GM19328 (cell line): ENCODE results near the gene PHEX.

Source experiments
- ATAC-seq: cut with Tn5 transposase; IDR thresholded peaks from one replicate; pipeline ENCODE4 v1.9.1; 2021; ENCODE audit warnings: mild to moderate bottlenecking, moderate library complexity; ENCODE audit not compliant: unreplicated experiment

PHEX gene

DNA sequence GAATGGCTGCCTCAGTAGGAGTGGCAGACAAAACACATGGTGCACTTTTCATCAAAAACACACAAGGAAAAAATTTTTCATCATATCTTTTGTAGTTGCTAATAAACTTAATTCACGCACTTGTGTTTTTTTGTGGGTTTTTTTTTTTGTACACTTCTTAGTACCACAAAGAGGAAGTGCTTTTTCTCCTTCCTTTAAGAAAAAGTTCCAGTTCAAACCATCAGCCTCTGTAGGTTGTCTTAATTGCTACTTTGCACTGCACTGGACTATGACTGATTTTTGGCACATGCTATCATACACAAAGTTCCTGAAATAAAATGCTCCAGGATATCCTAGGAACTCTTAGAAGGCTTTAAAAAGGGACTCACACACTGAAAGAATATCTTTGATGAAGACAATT lies at the start of gene PHEX:
TSS of gene PHEX (plus strand) at position 242 of the 400 bp plus-strand sequence. CDS start 681 bp downstream, outside the sequence.
- ATAC-seq: no peak

DNA sequence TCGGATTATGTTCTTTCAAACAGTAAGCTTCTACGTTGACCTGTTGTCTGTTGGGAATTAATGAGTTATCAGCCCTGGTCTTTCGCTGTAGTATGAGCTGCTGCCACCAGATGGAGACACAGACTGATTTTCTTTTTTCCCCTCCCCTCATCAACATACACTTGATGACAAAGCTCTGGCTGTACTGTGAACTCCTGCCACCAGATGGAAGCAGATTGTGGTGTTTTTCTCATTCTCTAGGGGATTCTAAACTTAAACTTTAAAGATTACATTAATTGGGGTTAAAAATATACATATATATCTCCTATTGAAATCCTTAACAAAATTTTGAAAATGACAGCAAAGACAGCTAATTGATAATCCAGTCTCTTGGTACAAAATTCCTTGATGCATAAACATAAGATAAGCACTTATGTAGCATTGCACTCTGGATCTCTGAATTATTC lies 46.8 kb upstream of the PHEX start:
- ATAC-seq: peak; percentile 84

DNA sequence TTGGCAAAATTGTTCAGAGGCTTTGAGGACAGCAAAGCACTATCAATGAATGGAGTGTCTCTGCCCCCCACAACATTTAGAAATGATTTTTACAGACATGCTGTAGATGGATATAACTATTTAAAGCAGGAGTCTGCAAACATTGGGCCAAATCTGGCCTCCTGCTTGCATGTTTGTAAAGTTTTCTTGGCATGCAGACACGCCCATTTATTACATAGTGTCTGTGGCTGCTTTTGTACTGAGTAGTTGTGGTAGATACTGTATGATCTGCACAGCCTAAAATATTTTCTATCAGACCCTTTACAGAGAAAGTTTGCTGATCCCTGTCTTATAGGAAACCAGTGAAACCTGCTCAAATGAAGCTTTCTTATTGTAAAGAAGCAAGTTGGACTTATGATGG lies 45.5 kb upstream of the PHEX start:
- ATAC-seq: no peak

DNA sequence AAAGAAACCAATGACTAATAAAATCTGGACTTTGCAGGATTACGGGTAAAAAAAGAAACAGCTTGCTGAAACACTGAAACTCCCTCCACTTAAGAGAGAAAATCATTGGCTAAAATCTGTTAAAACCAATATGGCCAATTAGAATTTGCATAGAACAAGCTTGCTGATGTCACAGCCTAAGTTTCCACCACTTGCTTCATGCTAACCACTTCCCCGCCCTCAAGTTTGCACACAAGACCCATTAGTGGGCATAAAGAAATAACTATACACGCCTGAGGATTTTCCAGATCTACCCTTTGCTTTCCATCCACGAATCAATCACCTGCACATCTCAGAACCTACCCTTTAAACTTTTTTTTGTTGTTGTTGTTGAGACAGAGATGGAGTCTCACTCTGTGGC lies 42.7 kb upstream of the PHEX start:
- ATAC-seq: peak; percentile 35

DNA sequence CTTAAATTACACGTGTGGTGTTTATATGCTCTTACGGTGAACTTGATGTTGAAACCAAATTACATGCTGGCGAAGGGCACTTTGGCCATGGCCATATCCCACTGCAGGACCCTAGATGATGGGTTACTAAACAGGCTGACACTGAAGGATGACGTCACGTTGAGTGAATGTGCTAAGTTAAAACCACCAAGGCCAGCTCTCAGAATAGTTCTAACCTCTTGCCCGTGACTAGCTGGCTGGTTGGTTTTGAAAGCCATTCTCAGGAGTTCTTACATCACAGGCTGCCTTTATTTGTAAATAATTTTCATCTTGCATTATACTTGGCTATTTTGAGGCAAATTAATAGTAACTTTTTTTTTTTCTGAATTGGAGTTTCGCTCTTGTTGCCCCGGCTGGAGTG lies 41.3 kb upstream of the PHEX start:
- ATAC-seq: no peak

DNA sequence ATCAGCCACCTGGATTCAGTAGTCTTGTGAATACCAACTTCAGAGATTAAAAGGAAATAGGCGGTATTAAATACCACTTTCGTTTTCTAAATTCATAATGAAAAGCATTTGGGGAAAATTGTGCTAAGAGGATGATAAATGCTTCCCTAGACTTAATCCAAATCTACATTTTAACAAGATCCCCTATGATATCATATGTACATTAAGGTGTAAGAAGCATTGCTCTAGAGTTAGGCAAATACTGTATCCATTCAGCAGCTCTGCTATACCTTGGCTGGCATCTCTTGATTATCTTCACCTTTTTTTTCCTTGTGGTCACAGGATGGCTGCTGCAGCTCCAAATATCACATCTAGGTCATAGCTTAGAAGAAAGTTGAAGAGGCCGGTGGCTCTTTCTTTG lies 40.6 kb upstream of the PHEX start:
- no peak for ATAC-seq

DNA sequence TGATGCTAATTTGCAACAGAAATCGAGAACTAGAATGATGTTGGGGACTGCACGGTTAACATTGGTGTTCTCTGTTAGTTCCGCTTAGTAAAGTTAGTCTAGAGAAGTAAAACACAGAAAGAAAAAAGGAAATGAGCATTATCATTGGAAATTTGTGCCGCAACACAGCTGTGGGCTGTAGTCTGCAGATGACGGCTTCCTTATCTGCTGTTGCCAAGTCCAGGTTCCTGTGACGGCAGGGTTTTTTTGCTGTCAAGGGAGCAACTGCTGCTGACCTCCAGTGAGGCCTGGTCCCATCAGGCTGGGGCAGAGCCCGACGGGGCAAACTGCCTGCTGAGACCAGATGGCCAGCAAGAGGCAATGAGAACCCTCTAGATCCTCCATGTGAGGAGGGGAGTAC lies 38.9 kb upstream of the PHEX start:
- peak; percentile 75 for ATAC-seq

DNA sequence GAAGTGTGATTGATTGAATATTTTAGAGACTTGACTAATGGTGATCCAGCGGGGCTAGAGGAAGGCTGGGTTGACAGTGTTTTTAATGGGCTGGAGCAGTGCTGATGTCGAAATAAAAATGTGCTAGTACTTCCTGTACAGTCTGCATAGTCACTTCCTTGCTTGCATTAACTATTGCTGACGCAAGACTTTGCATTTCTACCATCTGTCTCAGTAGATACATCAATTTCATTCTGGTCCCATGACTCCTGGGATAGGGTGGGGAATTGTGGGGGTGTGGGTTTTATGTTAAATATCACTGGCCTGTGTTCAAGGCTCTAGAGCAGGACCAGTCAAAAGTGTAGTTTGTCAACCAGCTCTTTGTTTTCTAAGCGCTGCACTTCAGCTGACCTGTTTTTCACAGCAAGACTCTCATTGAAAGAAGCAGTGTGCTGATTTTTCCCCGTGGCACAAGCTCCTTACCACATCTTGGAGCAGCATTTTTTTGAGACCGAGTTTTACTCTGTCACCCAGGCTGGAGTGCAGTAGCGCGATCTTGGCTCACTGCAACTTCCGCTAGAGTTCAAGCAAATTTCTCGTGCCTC lies 35.2 kb upstream of the PHEX start:
- no peak for ATAC-seq

DNA sequence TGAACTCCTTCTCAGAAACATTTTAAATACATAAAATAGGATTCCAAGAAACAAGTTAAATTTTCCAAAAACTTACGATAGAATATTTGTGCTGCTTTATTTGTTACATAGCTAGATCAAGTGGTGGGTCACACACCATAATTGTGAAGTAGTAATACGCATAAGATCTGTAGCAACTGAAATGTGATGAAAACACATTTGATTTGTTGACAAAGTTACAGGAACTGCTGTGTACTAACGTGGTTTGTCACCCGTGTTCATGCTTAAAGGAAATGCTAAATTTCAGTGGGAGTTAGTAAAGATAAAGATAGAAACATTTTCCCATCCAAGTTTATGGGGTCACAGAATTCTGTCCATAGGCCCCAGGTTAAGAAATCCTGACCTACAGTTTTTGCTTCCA lies 34.1 kb upstream of the PHEX start:
- ATAC-seq: no peak

DNA sequence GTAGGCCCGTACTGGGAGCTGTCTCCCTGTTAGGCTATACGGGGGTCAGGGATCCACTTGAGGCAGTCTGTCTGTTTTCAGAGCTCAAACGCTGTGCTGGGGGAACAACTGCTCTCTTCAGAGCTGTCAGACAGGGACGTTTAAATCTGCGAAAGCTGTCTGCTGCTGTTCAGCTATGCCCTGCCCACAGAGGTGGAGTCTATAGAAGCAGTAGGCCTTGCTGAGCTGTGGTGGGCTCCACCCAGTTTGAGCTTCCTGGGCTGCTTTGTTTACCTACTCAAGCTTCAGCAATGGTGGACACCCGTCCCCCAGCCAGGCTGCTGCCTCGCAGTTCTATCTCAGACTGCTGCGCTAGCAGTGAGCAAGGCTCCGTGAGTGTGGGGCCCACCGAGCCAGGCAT lies 27.3 kb upstream of the PHEX start:
- no peak for ATAC-seq

DNA sequence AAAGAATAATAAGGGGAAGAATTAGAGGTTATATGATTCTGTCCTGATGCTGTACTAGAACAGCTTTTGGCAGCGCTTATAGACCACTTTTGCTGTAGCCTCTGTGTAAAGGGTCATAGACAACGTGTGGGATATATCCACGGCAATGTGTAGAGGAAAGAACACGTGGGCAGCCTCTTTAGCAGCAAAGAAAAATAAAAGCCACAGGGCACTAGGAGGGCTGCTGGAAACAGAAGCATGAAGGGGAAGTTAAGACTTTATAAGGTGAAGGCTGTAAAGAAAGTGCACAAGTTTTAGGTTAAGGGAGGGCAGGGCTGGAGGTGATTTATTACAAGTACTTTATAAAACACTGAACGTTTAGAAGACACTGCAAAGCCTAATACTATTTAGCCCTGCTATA lies 20.1 kb upstream of the PHEX start:
- ATAC-seq: no peak

DNA sequence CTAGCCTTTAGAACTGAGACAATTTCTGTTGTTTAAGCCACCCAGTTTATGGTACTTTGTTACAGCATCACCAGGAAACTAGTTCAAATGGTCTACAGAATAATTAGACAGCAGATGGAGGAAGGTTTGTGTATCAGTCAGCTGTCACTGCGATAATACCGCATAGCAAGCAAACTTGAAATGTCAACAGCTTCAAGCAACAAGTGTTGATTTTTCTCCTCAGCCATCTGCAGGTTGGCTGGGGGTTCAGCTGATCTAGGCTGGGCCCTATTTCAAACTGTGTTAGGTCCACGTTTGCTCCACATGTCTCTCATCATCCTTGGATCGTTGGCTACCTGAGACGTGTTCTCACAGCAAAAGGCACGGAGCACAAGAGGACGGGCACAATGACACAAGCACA lies 19.2 kb upstream of the PHEX start:
- no peak for ATAC-seq

DNA sequence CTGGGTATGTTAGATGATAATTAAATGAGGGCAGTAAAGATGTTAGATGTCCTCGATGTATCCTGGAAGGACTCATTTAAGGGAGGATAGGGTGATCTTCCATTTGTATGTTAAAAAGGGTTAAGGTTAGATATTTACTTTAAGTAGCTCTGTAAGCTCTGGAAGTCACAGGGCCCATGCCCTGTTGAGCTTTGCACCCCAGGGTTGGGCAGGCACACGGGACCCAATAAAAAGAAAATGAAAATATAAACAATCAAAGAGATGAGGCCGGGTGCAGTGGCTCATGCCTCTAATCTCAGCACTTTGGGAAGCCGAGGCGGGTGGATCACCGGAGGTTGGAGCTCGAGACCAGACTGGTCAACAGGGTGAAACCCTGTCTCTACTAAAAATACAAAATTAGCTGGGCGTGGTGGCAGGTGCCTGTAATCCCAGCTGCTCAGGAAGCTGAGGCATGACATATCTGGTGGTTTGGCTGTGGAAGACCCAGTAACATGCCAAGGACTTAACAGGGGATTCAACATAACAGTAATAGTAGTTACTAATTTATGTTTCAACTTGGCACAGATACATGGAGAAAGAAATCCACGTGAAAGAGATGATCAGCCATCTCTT lies 16.9 kb upstream of the PHEX start:
- ATAC-seq: no peak

DNA sequence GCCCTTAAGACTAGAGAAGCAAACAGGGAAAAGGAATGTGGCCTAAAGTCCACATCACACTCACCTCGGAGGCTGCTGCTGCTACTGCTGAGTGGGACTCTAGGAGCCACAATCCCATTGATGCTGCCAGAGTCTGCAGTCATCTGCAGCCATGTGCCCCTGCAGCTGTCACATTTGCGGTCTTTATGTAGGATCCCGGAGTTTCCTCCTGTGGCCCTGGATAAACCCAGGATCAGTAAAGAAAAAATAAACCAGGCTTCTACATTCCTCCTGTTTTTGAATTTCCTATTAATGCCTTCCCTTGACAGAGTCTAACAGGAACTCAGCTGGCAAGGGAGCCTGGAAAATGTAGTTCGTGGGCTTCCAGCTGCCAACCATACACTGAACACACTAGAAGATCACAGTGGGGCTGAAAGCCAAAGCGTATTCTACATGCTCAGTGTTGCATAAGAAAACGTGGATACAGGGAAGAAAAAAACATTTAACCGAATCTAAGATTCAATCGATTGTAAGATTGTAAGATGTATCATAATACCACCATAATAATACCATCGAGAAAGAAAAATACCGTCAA lies 10.3 kb upstream of the PHEX start:
- no peak for ATAC-seq

DNA sequence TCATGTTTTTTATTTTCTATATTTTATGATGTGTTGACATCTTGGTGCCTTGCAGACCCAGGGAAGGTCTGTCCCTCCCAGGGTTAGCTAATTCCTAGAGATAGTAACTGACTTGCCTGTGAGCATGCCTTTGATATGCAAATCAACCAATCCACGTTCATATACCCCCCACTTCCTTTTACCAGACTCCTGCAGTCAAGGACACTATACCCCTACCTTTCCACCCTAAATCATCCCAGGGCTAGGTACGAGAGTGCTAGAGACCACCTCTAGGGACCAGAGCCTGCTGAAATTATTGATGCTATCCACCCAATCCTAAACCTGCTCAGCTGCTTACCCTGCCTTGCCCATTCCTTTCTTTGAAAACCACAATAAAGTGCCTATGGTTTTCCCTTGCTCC lies 7.5 kb upstream of the PHEX start:
- ATAC-seq: no peak

DNA sequence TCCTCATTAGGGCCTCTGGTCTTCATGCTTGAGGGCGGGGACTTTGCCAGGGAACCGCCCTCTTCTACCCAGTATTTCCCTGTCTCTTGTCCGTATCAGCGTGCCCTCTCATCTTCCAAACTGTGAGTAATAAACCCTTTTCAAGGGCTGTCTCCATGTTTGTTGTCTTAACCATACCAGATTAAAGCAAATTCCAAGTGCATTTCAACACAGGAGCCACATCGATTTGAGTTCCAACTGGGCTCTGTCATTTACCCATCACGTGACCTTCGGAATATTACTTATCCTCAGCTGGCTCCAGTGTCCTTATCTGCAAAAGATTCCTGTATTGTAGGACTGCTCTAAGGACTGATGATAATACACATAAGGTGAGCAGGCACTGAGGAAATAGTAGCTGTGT lies 6.4 kb upstream of the PHEX start:
- ATAC-seq: no peak

DNA sequence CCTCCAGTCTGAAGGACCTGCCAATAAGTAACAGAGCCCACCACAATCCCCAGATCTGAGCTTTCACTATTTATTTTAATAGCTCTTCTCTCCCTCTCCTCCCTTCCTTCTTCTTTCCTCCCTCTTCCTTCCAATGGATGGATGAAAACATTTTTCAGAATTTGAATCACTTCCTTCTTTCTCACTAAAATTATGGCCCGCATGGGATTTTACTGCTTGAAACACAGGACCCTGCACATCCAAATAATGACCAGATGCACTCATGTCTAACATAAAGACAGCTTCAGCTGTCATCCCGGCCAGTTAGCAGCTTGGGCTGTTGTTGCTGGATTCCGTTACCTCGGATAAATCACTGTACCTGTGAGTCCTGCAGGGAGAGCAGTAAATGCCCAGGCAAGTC lies 5.4 kb upstream of the PHEX start:
- ATAC-seq: no peak

DNA sequence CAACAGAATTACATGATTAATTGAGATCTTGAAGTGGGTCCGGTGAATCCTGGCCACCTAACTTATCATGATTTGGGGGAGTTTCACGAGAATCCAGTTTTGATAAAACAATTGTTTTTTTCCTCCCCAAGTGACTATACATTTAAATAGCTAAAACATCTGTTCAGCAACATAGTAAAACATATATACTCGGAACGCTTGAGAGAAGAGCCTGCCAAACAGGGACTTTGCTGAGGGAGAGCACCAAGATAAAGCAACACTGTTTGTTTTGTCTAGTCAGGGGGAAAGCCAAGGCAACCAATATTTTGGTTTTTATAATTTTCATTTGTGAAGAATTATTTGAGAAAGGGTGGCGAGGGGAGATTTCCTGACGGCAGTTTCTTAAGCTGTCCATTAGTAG lies 381 bp downstream of the PHEX start:
- no peak for ATAC-seq

DNA sequence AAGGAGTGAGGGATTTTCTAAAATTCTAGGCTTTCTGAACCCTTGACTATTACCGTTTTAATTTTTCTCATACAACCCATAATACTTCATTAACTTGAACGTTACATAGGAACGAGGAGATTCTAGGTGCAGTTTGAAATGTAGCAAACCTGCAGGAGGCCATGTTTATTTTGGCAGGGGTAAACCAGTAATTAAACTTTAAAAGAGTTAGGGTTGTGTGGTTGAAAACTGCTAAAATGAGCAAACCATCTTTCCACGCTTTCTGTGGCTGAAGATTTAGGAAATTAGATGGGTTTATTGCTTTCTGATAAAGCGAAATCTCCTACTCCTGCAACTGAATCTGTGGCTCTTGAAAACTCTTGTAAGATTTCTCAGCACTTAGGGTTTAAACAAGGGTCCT lies 1.7 kb downstream of the PHEX start:
- ATAC-seq: no peak

DNA sequence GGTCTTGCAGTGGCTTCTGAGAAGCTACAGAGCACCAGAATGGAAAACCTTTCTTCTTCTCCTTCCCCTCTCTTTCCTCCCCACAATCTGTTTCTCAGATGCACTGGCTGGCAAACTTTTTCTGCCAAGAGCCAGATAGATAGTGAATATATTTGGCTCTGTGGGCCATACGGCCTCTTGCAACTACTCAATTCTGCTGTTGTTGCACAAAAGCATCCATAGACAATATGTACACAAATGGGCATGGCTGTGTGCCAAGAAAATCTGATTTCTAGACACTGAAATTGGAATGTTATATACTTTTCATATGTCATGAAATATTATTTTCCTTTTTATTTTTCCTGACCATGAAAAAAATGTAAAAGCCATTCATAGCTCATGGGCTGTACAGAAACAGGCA lies 3.1 kb downstream of the PHEX start:
- no peak for ATAC-seq

DNA sequence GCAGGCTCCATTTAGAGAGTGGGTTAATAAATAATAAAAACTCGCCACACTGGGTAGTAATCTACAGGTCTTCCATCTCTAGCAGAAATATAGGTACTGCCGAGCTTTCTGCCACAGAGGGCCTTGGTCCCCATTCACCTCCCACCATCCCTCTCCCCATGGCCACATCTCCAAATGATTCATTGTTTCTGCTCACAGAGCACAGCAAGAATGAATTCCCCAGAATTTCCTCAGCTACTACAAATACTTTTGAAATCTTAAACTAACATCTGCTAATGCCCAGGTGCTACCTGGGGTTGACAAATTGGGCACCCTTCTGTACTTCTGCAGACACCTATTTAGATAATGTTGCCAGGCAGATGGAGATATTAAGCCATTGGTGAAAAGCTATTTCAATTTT lies 5.1 kb downstream of the PHEX start:
- ATAC-seq: no peak

DNA sequence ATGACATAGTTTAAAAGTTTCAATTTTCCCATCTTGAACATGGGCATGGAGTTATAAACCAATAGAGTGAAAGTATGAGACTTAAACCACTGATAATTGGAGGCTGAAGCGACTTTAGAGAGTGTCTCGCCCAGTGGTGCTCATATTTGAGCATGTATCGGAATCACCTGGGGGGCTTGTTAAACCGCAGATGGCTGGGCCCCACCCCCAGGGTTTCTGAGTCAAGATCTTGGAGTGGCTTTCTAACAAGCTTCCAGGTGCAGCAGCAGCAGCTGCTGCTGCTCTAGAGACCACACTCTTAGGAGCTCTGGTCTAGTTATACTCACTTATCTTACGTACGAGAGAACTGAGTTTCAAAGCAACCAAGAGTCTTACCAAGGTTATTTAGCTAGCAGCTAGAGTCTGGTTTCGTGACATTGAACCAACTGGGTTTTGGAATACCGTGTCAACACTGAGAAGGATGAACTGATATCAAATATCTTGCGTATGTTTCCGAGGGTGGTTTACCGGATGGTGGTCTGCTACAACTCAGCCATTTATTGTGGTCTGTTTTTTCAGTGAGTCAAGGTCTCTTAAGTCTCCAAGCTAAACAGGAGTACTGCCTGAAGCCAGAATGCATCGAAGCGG lies 5.9 kb downstream of the PHEX start:
- ATAC-seq: no peak
